ENCODE data around the gene TRAF3.
A peak's percentile ranks its signal among the peaks of the same experiment; 100 is the strongest.
"Not testable (repeated sequence)": the region's sequence is repeated elsewhere in the genome, so short reads cannot be mapped to it uniquely, and the experiment has no call there.

Gene TRAF3

DNA sequence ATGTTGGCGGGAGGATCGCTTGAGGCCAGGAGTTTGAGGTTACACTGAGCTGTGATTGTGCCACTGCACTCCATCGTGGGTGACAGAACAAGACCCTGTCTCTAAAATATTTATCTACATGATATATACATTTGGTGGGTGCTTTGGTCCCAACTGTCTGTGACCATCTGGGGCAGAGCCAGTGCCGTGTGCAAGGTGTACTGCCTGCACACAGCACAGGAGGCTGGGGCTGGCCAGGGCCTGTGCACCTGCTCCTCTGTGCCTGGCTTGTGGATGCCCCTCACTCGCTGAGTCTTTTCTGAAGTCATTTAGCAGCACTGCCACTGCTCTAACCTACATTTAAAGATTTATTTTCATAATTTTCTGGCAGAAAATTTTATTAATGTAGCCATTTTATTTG, 58.7 kb downstream of the TRAF3 start:
- H3K27ac ChIP-seq (ENCODE audit: poor library complexity, severe bottlenecking): no peak overlapping the region
- H3K27me3 ChIP-seq (ENCODE audit: insufficient read depth, poor library complexity, severe bottlenecking): no peaks in the 10 kb centered on the region
- DNase-seq (ENCODE audit: low spot score) (no peak), ATAC-seq (ENCODE audit: low read depth) (no peak)
- no peak overlapping the region for H3K4me3 ChIP-seq (ENCODE audit: severe bottlenecking)
- H3K4me1 ChIP-seq (ENCODE audit: insufficient read depth, poor library complexity, severe bottlenecking): no peaks in the 10 kb centered on the region
- TF ChIP-seq, protein P1, sequence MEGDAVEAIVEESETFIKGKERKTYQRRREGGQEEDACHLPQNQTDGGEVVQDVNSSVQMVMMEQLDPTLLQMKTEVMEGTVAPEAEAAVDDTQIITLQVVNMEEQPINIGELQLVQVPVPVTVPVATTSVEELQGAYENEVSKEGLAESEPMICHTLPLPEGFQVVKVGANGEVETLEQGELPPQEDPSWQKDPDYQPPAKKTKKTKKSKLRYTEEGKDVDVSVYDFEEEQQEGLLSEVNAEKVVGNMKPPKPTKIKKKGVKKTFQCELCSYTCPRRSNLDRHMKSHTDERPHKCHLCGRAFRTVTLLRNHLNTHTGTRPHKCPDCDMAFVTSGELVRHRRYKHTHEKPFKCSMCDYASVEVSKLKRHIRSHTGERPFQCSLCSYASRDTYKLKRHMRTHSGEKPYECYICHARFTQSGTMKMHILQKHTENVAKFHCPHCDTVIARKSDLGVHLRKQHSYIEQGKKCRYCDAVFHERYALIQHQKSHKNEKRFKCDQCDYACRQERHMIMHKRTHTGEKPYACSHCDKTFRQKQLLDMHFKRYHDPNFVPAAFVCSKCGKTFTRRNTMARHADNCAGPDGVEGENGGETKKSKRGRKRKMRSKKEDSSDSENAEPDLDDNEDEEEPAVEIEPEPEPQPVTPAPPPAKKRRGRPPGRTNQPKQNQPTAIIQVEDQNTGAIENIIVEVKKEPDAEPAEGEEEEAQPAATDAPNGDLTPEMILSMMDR (IDR thresholded peaks at IDR 0.05; ENCODE audit: poor library complexity, severe bottlenecking): no peak
- no peaks in the 10 kb centered on the region for H3K9me3 ChIP-seq (ENCODE audit: severe bottlenecking)
- peaks cover 4% of the 10 kb centered on the region; the same call in 1 of the 2 replicates for H3K36me3 ChIP-seq (ENCODE audit: low read depth)

DNA sequence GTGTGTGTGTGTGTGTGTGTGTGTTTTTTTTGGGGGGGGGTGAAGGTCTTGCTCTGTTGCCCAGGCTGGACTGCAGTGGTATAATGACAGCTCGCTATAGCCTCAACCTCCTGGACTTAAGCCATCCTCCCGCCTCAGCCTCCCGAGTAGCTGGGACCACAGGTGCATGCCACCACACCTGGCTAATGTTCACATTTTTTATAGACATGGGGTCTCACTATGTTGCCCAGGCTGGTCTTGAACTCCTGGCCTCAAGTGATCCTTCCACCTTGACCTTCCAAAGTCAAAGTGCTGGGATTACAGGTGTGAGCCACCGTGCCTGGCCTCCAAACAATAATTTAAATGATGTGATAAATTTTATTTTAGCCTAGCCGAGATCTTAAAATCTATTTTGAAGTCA, 59.9 kb downstream of the TRAF3 start:
- H3K27ac ChIP-seq (ENCODE audit: poor library complexity, severe bottlenecking); H3K27me3 ChIP-seq (ENCODE audit: insufficient read depth, poor library complexity, severe bottlenecking); H3K9me3 ChIP-seq (ENCODE audit: severe bottlenecking); DNase-seq (ENCODE audit: low spot score); H3K4me3 ChIP-seq (ENCODE audit: severe bottlenecking); ATAC-seq (ENCODE audit: low read depth); H3K4me1 ChIP-seq (ENCODE audit: insufficient read depth, poor library complexity, severe bottlenecking); H3K36me3 ChIP-seq (ENCODE audit: low read depth): not testable (repeated sequence)

DNA sequence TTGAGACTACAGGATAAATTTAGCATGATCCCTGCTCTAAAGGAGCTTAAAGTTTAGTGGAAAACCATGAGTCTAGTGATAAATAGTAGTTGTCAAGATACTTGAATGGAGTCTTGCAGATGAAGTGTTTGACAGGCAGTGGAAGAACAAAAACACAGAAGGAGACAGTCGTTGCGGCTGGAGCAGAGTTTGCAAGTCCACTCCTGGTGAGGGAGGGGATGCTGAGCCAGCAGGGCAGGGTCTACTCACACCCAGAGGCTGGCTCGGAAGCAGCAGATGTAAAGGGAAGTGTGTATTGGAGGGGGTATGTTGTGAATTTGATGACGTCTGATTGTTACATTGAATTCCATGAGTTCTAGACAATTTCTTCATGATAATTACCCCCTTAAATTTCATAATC, 61.3 kb downstream of the TRAF3 start:
- Histone ChIP-seq H3K27me3 (ENCODE audit: insufficient read depth, poor library complexity, severe bottlenecking) (no peaks in the 10 kb centered on the region), H3K36me3 (ENCODE audit: low read depth) (peaks cover 4% of the 10 kb centered on the region; the same call in 1 of the 2 replicates), H3K4me3 (ENCODE audit: severe bottlenecking) (no peak overlapping the region), H3K9me3 (ENCODE audit: severe bottlenecking) (no peaks in the 10 kb centered on the region), H3K4me1 (ENCODE audit: insufficient read depth, poor library complexity, severe bottlenecking) (no peaks in the 10 kb centered on the region), H3K27ac (ENCODE audit: poor library complexity, severe bottlenecking) (no peak overlapping the region)
- ATAC-seq (ENCODE audit: low read depth) (no peak), DNase-seq (ENCODE audit: low spot score) (no peak)
- TF ChIP-seq, protein P1 (IDR thresholded peaks at IDR 0.05; ENCODE audit: poor library complexity, severe bottlenecking): no peak

DNA sequence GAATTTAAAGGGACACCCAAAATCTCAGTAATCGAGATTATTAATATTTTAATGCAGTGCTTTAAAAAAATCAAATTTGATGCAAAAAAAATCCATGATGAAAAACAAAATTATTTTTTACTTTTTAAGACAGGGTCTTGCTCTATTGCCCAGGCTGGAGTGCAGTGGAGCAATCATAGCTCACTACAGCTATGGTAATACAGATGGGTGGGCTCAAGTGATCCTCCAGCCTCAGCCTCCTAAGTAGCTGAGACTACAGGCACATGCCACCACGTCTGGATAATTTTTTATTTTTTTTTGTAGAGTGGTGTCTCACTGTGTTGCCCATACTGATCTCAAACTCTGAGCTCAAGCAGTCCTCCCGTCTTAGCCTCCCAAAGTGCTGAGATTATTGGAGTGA, 62.9 kb downstream of the TRAF3 start:
- Histone ChIP-seq H3K9me3 (ENCODE audit: severe bottlenecking) (no peaks in the 10 kb centered on the region), H3K27me3 (ENCODE audit: insufficient read depth, poor library complexity, severe bottlenecking) (no peaks in the 10 kb centered on the region), H3K4me1 (ENCODE audit: insufficient read depth, poor library complexity, severe bottlenecking) (no peaks in the 10 kb centered on the region), H3K36me3 (ENCODE audit: low read depth) (no peaks in the 10 kb centered on the region), H3K4me3 (ENCODE audit: severe bottlenecking) (no peak overlapping the region), H3K27ac (ENCODE audit: poor library complexity, severe bottlenecking) (no peak overlapping the region)
- no peak for DNase-seq (ENCODE audit: low spot score)
- no peak for ATAC-seq (ENCODE audit: low read depth)
- TF ChIP-seq, protein P1 (IDR thresholded peaks at IDR 0.05; ENCODE audit: poor library complexity, severe bottlenecking): no peak

DNA sequence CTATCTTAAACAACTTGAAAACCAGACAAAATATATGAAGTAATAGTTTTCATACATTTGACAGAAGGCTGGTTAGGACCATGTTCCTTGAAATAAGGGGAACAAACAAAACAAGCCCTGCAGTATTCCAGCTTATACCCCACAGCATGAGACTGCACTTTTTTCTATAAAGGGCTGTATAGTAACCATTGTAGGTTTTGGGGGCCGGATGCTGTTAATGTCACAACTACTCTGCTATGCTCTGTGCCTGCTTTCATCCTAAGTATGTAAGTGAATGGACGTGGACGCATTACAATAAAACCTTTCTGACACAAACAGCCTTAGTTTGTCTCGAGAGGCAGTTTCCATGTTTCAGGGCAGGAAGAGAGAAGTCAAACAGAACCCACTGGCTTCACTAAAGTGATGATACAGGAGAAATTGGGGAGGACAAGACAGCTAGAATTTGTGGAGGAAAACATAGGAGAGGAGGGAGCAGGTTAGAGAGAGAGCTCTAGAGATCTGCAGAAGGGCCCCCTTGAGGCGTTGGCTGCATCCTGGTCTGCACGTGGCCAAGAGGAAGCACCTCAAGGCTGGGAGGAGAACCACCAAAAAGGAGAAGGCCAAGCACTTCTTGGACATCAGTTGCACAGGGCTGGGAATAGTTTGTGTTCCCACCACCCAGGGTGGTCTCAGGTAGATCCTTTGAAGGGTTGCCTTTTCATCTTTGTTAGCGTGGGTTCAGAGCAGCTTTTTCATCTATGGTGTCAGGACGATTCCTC, 63.7 kb downstream of the TRAF3 start:
- Histone ChIP-seq H3K27me3 (ENCODE audit: insufficient read depth, poor library complexity, severe bottlenecking) (no peaks in the 10 kb centered on the region), H3K36me3 (ENCODE audit: low read depth) (no peaks in the 10 kb centered on the region), H3K4me1 (ENCODE audit: insufficient read depth, poor library complexity, severe bottlenecking) (no peaks in the 10 kb centered on the region), H3K4me3 (ENCODE audit: severe bottlenecking) (no peak overlapping the region), H3K9me3 (ENCODE audit: severe bottlenecking) (no peaks in the 10 kb centered on the region), H3K27ac (ENCODE audit: poor library complexity, severe bottlenecking) (no peak overlapping the region)
- DNase-seq (ENCODE audit: low spot score) (no peak), ATAC-seq (ENCODE audit: low read depth) (0 out of 3 replicates have a peak, but pooled peaks have one; percentile 23)
- TF ChIP-seq, protein P1 (IDR thresholded peaks at IDR 0.05; ENCODE audit: poor library complexity, severe bottlenecking): no peak
